Right lobe of liver (tissue), 4 donors: ENCODE measurements around the gene CUX1.

Source experiments
- POLR2A ChIP-seq: fragments of 450-650 bp; IDR thresholded peaks from one replicate; pipeline ENCODE4 v1.6.1; 2017; ENCODE audit warnings: antibody characterized with exemption, mild to moderate bottlenecking
- TF ChIP-seq, protein P1 (sequence below), 4 donors: fragments of 200-600 bp in 3 of 4; fragments of 450-650 bp in 1 of 4; IDR thresholded peaks; one replicate each; pipeline versions ENCODE4 v1.5.1 to v1.8.0; 2016 to 2022; ENCODE audit warnings: antibody characterized with exemption in 4 of 4, mild to moderate bottlenecking in 2 of 4
- donor health status: DM: no; HTN: no; CAD: no.
- donor health status: DM: no; HTN: no; CAD: no.
- donor health status: DM: no; HTN: yes; CAD: no.

DNA sequence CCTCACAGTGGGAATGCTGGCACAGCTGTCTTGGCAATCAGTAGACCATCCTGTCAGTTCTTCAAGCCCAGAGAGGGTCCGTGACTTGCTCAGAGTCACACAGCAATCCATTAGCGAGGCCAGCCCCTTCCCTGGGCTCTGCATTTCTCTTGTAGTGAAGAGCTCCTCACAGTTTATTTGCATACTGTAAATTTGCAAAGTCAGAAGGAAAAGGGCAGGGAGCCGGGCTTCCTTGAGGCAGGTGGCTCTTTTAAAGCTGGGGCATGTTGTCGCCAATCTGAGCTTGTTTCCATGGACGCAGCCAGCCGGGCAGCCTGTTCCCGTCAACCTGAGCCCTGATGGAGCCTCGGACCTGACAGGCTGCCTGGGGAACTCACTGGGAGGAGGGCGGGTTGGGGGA lies 123.4 kb downstream of the CUX1 start:
- TF ChIP-seq, protein P1, sequence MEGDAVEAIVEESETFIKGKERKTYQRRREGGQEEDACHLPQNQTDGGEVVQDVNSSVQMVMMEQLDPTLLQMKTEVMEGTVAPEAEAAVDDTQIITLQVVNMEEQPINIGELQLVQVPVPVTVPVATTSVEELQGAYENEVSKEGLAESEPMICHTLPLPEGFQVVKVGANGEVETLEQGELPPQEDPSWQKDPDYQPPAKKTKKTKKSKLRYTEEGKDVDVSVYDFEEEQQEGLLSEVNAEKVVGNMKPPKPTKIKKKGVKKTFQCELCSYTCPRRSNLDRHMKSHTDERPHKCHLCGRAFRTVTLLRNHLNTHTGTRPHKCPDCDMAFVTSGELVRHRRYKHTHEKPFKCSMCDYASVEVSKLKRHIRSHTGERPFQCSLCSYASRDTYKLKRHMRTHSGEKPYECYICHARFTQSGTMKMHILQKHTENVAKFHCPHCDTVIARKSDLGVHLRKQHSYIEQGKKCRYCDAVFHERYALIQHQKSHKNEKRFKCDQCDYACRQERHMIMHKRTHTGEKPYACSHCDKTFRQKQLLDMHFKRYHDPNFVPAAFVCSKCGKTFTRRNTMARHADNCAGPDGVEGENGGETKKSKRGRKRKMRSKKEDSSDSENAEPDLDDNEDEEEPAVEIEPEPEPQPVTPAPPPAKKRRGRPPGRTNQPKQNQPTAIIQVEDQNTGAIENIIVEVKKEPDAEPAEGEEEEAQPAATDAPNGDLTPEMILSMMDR (IDR thresholded peaks at IDR 0.05), result no peak
- TF ChIP-seq POLR2A, result no peak
